ENCODE data around the gene PPFIA1.

The PPFIA1 gene

DNA sequence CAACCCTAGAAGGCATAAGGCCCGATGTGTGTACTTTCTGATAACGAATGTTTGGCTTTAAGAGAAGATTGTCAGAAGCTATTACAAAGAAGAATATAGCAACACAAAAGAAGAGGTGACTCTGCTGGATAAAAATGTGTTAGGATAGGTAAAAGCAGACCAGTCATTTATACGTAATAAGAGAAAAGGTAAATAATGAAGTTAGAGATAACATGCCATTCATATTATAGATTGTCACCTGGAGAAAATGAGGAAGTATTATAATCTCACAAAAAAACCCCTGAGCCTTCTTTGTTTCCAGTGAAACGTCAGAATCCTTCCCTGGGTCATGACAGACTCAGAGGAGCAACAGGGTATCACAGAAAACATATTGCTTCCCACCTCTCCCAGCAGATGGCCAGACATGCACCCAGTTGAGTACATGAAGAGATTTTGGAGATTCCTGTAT, 36.1 kb downstream of the PPFIA1 start:
- DNase-seq (ENCODE audit: low read depth): no peak
- H3K4me3 ChIP-seq (ENCODE audit: control insufficient read depth, low read depth, low read length): no peak overlapping the region
- TF ChIP-seq, protein P1, sequence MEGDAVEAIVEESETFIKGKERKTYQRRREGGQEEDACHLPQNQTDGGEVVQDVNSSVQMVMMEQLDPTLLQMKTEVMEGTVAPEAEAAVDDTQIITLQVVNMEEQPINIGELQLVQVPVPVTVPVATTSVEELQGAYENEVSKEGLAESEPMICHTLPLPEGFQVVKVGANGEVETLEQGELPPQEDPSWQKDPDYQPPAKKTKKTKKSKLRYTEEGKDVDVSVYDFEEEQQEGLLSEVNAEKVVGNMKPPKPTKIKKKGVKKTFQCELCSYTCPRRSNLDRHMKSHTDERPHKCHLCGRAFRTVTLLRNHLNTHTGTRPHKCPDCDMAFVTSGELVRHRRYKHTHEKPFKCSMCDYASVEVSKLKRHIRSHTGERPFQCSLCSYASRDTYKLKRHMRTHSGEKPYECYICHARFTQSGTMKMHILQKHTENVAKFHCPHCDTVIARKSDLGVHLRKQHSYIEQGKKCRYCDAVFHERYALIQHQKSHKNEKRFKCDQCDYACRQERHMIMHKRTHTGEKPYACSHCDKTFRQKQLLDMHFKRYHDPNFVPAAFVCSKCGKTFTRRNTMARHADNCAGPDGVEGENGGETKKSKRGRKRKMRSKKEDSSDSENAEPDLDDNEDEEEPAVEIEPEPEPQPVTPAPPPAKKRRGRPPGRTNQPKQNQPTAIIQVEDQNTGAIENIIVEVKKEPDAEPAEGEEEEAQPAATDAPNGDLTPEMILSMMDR (conservative IDR thresholded peaks at IDR 0.05; ENCODE audit: control insufficient read depth, insufficient read depth, low read depth, low read length): no peak

DNA sequence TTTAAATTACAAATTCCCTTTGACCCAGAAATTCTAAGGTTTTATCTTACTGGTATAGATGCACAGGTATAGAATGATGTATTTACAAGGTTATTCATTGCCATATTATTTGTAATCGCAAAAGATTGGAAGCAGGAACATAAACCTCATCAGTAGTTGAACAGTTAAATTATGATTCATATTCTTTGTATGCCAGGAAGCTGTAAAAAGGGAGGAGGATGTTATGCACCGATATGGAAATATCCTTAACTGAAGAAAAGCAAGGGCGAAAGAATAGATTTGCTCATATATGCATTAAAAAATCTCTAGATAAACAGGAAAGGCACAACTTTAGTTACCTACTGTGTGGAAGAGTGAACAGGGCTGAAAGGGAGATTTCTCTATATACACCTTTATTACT, 36.7 kb downstream of the PPFIA1 start:
- TF ChIP-seq, protein P1 (conservative IDR thresholded peaks at IDR 0.05; ENCODE audit: control insufficient read depth, insufficient read depth, low read depth, low read length): no peak
- no peak overlapping the region for H3K4me3 ChIP-seq (ENCODE audit: control insufficient read depth, low read depth, low read length)
- DNase-seq (ENCODE audit: low read depth): no peak

DNA sequence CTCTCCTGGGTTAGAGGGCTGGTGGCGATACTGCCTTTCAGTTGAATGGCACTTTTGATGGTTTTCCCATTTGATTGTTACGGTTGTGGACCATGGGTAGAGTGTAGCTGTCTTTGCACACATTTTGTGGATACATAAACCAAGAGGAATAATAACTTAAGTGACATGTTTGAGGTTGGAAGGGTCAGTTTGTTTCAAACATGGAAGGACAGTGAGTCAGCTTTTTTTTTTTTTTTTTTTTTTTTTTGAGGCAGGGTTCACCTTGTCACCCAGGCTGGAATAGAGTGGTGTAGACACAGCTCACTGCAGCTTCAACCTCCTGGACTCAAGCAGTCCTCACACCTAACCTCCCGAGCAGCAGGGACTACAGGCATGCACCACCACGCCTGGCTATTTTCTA, 41.1 kb downstream of the PPFIA1 start:
- no peak overlapping the region for H3K4me3 ChIP-seq (ENCODE audit: control insufficient read depth, low read depth, low read length)
- TF ChIP-seq, protein P1 (conservative IDR thresholded peaks at IDR 0.05; ENCODE audit: control insufficient read depth, insufficient read depth, low read depth, low read length): no peak

GRCh38 chr11:70312401-70313357, 42.2 kb downstream of the PPFIA1 start:
- no peak for DNase-seq (ENCODE audit: low read depth)
- no peak overlapping the region for H3K4me3 ChIP-seq (ENCODE audit: control insufficient read depth, low read depth, low read length)
- TF ChIP-seq, protein P1 (conservative IDR thresholded peaks at IDR 0.05; ENCODE audit: control insufficient read depth, insufficient read depth, low read depth, low read length): no peak

More for the DNA sequence above, 41.1 kb downstream of the PPFIA1 start:
- DNase-seq (ENCODE audit: low read depth): no peak

DNA sequence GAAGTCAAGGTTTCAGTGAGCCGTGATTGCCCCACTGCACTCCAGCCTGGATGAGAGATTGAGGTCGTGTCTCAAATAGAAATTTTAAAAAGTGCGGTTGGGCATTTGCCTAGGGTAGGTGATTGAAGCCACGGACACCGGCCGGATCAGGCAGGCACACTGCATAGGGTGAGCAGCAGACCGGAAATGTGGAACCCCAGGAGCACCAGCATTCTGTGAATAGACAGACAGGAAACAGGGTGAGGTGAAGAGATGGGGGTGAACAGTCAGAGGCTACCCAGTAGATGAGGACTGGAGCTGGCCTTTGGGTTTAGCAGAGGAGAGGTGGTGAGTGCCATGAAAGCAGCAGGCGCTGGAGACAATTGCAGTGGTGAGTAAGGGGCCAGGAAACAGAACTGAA, 43.5 kb downstream of the PPFIA1 start:
- no peak for DNase-seq (ENCODE audit: low read depth)
- TF ChIP-seq, protein P1 (conservative IDR thresholded peaks at IDR 0.05; ENCODE audit: control insufficient read depth, insufficient read depth, low read depth, low read length): no peak
- no peak overlapping the region for H3K4me3 ChIP-seq (ENCODE audit: control insufficient read depth, low read depth, low read length)

GRCh38 chr11:70314730-70315129, 44.2 kb downstream of the PPFIA1 start:
- no peak for DNase-seq (ENCODE audit: low read depth)
- TF ChIP-seq, protein P1 (conservative IDR thresholded peaks at IDR 0.05; ENCODE audit: control insufficient read depth, insufficient read depth, low read depth, low read length): no peak
- no peak overlapping the region for H3K4me3 ChIP-seq (ENCODE audit: control insufficient read depth, low read depth, low read length)
